Measurements from ENCODE around the gene CALN1. TPM values are rescaled to one million over a fixed set of nuclear protein-coding genes. Genes with fewer than 3 reads are reported as not detected.

The CALN1 gene
- total RNA-seq, 1 donor from 2014 or later: not detected

GRCh38 chr7:72176875-72177274, 235.3 kb downstream of the CALN1 start:
- Histone ChIP-seq H3K27ac (ENCODE audit: low read depth, low read length) (no peak overlapping the region), H4K20me1 (ENCODE audit: insufficient read depth, low read length) (no peaks in the 10 kb centered on the region), H3K4me2 (ENCODE audit: low read length) (no peak overlapping the region), H3K27me3 (ENCODE audit: insufficient read depth, low read length) (no peaks in the 10 kb centered on the region), H2AFZ (ENCODE audit: low read depth, low read length) (no peak overlapping the region), H3K9ac (ENCODE audit: low read length) (no peak overlapping the region), H3K9me3 (ENCODE audit: insufficient read depth, low read depth, low read length) (peaks cover 2% of the 10 kb centered on the region), H3K4me1 (ENCODE audit: insufficient read depth, low read length) (no peaks in the 10 kb centered on the region), H3K36me3 (ENCODE audit: insufficient read depth, low read length) (no peaks in the 10 kb centered on the region), H3K4me3 (ENCODE audit: insufficient read depth, low read depth, low read length) (no peak overlapping the region), H3K79me2 (ENCODE audit: insufficient read depth, low read length) (no peaks in the 10 kb centered on the region)
- H3K27me3 Mint-ChIP-seq (ENCODE audit: low read depth, unreplicated experiment): no peaks in the 10 kb centered on the region
- no peak overlapping the region for H3K4me3 Mint-ChIP-seq (ENCODE audit: unreplicated experiment)
- peaks cover 2% of the 10 kb centered on the region for H3K9me3 Mint-ChIP-seq (ENCODE audit: unreplicated experiment)
- H3K36me3 Mint-ChIP-seq (ENCODE audit: low read depth, unreplicated experiment): no peaks in the 10 kb centered on the region
- DNase-seq (ENCODE audit: low read depth) (no peak), FAIRE-seq (no peak)
- H3K27ac Mint-ChIP-seq (ENCODE audit: unreplicated experiment): no peak overlapping the region
- H3K4me1 Mint-ChIP-seq (ENCODE audit: low read depth, unreplicated experiment): no peaks in the 10 kb centered on the region
- TF ChIP-seq CTCF (IDR thresholded peaks at IDR 0.05; ENCODE audit: insufficient read depth, low read depth, low read length) (no peak), EZH2 (IDR thresholded peaks at IDR 0.05; ENCODE audit: insufficient read depth, low read length) (no peak)

- H4K20me1 ChIP-seq (ENCODE audit: insufficient read depth, low read length): no peaks in the 10 kb centered on the region
- no peak overlapping the region for H3K4me3 ChIP-seq (ENCODE audit: insufficient read depth, low read depth, low read length)
- H3K9me3 Mint-ChIP-seq (ENCODE audit: unreplicated experiment): no peaks in the 10 kb centered on the region
- H2AFZ ChIP-seq (ENCODE audit: low read depth, low read length): no peak overlapping the region
- no peak overlapping the region for H3K27ac Mint-ChIP-seq (ENCODE audit: unreplicated experiment)
- no peak for DNase-seq (ENCODE audit: low read depth)
- H3K4me2 ChIP-seq (ENCODE audit: low read length): no peak overlapping the region
- no peak overlapping the region for H3K27ac ChIP-seq (ENCODE audit: low read depth, low read length)
- no peaks in the 10 kb centered on the region for H3K79me2 ChIP-seq (ENCODE audit: insufficient read depth, low read length)
- H3K4me1 ChIP-seq (ENCODE audit: insufficient read depth, low read length): no peaks in the 10 kb centered on the region
- no peaks in the 10 kb centered on the region for H3K4me1 Mint-ChIP-seq (ENCODE audit: low read depth, unreplicated experiment)
- no peaks in the 10 kb centered on the region for H3K27me3 ChIP-seq (ENCODE audit: insufficient read depth, low read length)
- no peak for TF ChIP-seq EZH2 (IDR thresholded peaks at IDR 0.05; ENCODE audit: insufficient read depth, low read length)
- TF ChIP-seq CTCF (IDR thresholded peaks at IDR 0.05; ENCODE audit: insufficient read depth, low read depth, low read length): no peak
- H3K27me3 Mint-ChIP-seq (ENCODE audit: low read depth, unreplicated experiment): no peaks in the 10 kb centered on the region
- FAIRE-seq: no peak
- H3K36me3 Mint-ChIP-seq (ENCODE audit: low read depth, unreplicated experiment): no peaks in the 10 kb centered on the region
- no peaks in the 10 kb centered on the region for H3K36me3 ChIP-seq (ENCODE audit: insufficient read depth, low read length)
- no peak overlapping the region for H3K4me3 Mint-ChIP-seq (ENCODE audit: unreplicated experiment)
- peaks cover 2% of the 10 kb centered on the region for H3K9me3 ChIP-seq (ENCODE audit: insufficient read depth, low read depth, low read length)
- no peak overlapping the region for H3K9ac ChIP-seq (ENCODE audit: low read length)
These were observed 241.7 kb downstream of the CALN1 start for GRCh38 chr7:72170475-72170874.

GRCh38 chr7:72163271-72163670, 248.9 kb downstream of the CALN1 start:
- H4K20me1 ChIP-seq (ENCODE audit: insufficient read depth, low read length): no peaks in the 10 kb centered on the region
- H3K9me3 Mint-ChIP-seq (ENCODE audit: unreplicated experiment): peaks cover 14% of the 10 kb centered on the region
- H3K36me3 Mint-ChIP-seq (ENCODE audit: low read depth, unreplicated experiment): no peaks in the 10 kb centered on the region
- no peak overlapping the region for H3K4me2 ChIP-seq (ENCODE audit: low read length)
- H3K79me2 ChIP-seq (ENCODE audit: insufficient read depth, low read length): no peaks in the 10 kb centered on the region
- no peaks in the 10 kb centered on the region for H3K36me3 ChIP-seq (ENCODE audit: insufficient read depth, low read length)
- no peak overlapping the region for H3K27ac ChIP-seq (ENCODE audit: low read depth, low read length)
- DNase-seq (ENCODE audit: low read depth) (no peak), FAIRE-seq (no peak)
- no peak overlapping the region for H2AFZ ChIP-seq (ENCODE audit: low read depth, low read length)
- H3K4me1 ChIP-seq (ENCODE audit: insufficient read depth, low read length): no peaks in the 10 kb centered on the region
- no peaks in the 10 kb centered on the region for H3K9me3 ChIP-seq (ENCODE audit: insufficient read depth, low read depth, low read length)
- no peak overlapping the region for H3K4me3 Mint-ChIP-seq (ENCODE audit: unreplicated experiment)
- no peak overlapping the region for H3K4me3 ChIP-seq (ENCODE audit: insufficient read depth, low read depth, low read length)
- no peak overlapping the region for H3K9ac ChIP-seq (ENCODE audit: low read length)
- no peaks in the 10 kb centered on the region for H3K4me1 Mint-ChIP-seq (ENCODE audit: low read depth, unreplicated experiment)
- no peaks in the 10 kb centered on the region for H3K27me3 Mint-ChIP-seq (ENCODE audit: low read depth, unreplicated experiment)
- H3K27ac Mint-ChIP-seq (ENCODE audit: unreplicated experiment): no peak overlapping the region
- no peak for TF ChIP-seq EZH2 (IDR thresholded peaks at IDR 0.05; ENCODE audit: insufficient read depth, low read length)
- TF ChIP-seq CTCF (IDR thresholded peaks at IDR 0.05; ENCODE audit: insufficient read depth, low read depth, low read length): no peak
- no peaks in the 10 kb centered on the region for H3K27me3 ChIP-seq (ENCODE audit: insufficient read depth, low read length)

Measured in astrocyte (in vitro differentiated cells and primary cell).